Central memory CD8-positive, alpha-beta T cell (primary cell): ENCODE measurements around the gene KCNQ1OT1.

ENCODE experiments used
- ATAC-seq: fragments of 150-1000 bp; cut with Tn5 transposase; replicated peaks from 2 replicates; pipeline ENCODE4 v1.10.0; 2022; ENCODE audit warnings: mild to moderate bottlenecking, moderate FRiP score, moderate number of reproducible peaks; ENCODE audit not compliant: poor library complexity, severe bottlenecking; ENCODE audit errors: extremely low read depth
- DNase-seq, 2 donors: peaks; one replicate each; pipeline ENCODE4 v3.0.0; 2021; ENCODE audit warnings: low spot score in 2 of 2
- H3K27ac Mint-ChIP-seq: one replicate; pipeline ENCODE4 v1.8.0; 2022; ENCODE audit warnings: low read depth, mild to moderate bottlenecking, moderate library complexity, mixed read lengths
- H3K27me3 Mint-ChIP-seq: one replicate; pipeline ENCODE4 v1.8.0; 2022; ENCODE audit warnings: mixed read lengths
- H3K36me3 Mint-ChIP-seq: one replicate; pipeline ENCODE4 v1.8.0; 2022; ENCODE audit warnings: mild to moderate bottlenecking, moderate library complexity, mixed read lengths; ENCODE audit not compliant: insufficient read depth
- H3K4me1 Mint-ChIP-seq: one replicate; pipeline ENCODE4 v1.8.0; 2022; ENCODE audit warnings: mixed read lengths
- H3K4me3 Mint-ChIP-seq: one replicate; pipeline ENCODE4 v1.8.0; 2022; ENCODE audit warnings: mild to moderate bottlenecking, moderate library complexity, mixed read lengths
- H3K9me3 Mint-ChIP-seq: one replicate; pipeline ENCODE4 v1.8.0; 2022; ENCODE audit warnings: mixed read lengths

Gene KCNQ1OT1

GRCh38 chr11:2574043-2574552 lies 125.7 kb downstream of the KCNQ1OT1 start:
- peaks cover 3% of the 10 kb centered on the region for H3K36me3 Mint-ChIP-seq
- no peaks in the 10 kb centered on the region for H3K27me3 Mint-ChIP-seq
- DNase-seq (no peak), ATAC-seq (no peak)
- H3K9me3 Mint-ChIP-seq, result no peaks in the 10 kb centered on the region
- no peak overlapping the region for H3K4me3 Mint-ChIP-seq
- H3K4me1 Mint-ChIP-seq, result no peaks in the 10 kb centered on the region
- H3K27ac Mint-ChIP-seq, result no peak overlapping the region

DNA sequence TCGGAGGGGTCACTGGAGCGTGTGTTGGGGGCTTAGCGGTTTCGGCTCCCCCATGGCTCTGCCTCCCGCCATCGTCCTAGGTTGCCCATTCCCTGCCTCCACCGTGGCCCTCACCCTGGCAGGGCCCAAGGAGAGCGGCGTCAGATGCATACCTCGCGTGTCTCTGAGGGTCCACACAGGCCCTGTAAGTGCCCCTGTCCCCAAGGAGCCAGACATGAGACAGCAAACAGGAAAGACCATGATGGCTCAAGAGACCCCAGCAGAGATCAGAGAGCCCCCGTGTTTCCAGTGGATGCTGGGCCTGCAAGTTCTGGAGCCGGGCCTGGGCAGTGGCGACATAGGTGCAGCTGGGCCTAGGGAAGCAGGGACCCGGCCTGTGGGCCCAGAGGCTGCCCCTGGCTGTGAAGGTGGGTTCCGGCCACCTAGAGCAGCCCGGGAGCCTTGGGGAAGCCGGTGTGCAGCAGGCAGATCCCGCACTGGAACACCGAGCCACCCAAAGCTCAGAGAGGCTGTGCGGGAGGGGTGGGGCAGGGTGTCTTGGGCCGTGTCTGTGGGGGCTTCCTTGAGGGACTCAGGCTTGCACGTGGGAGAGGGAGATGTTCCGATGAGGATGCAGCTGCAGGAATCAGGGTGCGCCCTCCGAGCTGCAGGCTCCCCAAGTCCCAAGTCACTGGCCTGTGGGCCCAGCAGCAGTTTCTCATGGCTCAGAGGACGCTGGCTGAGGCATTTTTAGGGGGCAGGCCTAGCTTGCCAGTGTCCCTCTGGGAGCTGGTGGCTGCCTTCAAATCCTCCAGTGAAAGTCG lies 126.4 kb downstream of the KCNQ1OT1 start:
- H3K9me3 Mint-ChIP-seq, result no peaks in the 10 kb centered on the region
- no peaks in the 10 kb centered on the region for H3K27me3 Mint-ChIP-seq
- H3K36me3 Mint-ChIP-seq, result peaks cover 3% of the 10 kb centered on the region
- no peaks in the 10 kb centered on the region for H3K4me1 Mint-ChIP-seq
- no peak for DNase-seq
- H3K27ac Mint-ChIP-seq, result no peak overlapping the region
- no peak for ATAC-seq
- no peak overlapping the region for H3K4me3 Mint-ChIP-seq

DNA sequence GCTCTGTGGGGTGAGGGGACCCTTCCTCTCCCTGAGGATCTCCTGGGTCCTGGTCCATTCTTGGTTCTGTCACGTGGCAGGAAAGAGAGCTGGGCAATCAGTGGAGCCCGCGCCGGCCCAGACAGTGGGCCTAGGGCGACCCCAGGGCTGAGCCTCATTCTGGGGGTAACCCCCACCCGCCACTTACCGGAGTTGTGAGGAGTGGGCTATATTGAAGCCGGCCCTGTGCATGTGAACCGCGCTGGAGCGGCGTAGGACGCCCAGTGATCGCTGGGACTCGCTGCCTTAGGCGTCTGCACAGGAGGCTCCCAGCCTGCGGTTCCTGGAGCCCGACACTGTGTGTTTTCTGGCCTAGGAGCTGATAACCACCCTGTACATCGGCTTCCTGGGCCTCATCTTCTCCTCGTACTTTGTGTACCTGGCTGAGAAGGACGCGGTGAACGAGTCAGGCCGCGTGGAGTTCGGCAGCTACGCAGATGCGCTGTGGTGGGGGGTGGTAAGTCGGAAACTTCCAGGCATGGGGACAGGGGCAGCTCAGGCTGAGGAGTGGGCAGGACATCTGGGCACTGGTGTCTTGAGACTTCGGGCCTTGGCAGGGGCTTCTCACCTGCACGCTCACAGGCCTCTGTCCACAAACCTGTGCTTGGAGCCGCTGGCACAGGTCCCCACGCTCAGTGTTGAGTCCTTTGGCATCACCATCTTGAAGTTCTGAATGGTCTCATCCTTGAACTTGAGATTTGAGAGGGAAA lies 127.1 kb downstream of the KCNQ1OT1 start:
- ATAC-seq (no peak), DNase-seq (no peak)
- Mint-ChIP-seq H3K4me1 (no peaks in the 10 kb centered on the region), H3K9me3 (no peaks in the 10 kb centered on the region), H3K27ac (no peak overlapping the region), H3K36me3 (peaks cover 3% of the 10 kb centered on the region), H3K27me3 (no peaks in the 10 kb centered on the region), H3K4me3 (no peak overlapping the region)

- peaks cover 3% of the 10 kb centered on the region for H3K36me3 Mint-ChIP-seq
- H3K9me3 Mint-ChIP-seq, result no peaks in the 10 kb centered on the region
Measured at GRCh38 chr11:2571598-2572281, 128.1 kb downstream of the KCNQ1OT1 start.

DNA sequence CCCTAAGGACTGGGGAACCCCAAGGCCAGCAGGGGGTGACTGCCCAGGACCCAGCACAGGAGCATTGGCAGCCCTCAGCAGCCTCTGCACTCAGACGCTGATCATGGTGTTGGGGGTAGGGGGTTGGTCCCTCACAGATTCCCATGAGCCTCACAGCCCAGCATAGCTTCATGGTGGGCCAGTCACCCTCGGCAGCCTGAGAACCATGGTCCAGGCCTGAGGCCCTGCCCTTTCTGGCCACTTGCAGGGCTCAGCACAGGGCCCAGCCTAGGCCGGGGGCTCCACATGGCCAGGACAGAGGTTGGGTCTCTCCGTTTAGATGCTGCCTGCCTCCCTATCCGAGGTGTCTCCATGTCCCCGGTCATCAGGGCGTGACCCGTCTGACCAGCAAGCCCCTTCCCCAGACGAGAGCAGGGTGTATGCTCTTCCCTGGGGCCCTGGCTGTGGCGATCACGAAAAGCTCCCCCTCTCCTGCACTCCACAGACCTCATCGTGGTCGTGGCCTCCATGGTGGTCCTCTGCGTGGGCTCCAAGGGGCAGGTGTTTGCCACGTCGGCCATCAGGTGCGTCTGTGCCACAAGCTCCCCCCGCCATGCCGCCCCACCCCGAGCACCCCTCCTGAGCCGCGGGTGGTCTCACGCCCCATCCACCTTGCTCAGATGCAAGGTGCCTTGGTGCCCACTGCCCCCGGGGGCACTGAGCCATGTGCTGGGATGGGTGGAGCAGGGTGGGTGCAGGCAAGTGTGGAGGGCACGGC lies 128.8 kb downstream of the KCNQ1OT1 start:
- no peak for ATAC-seq
- Mint-ChIP-seq H3K27me3 (no peaks in the 10 kb centered on the region), H3K36me3 (peaks cover 3% of the 10 kb centered on the region), H3K4me1 (no peaks in the 10 kb centered on the region), H3K9me3 (no peaks in the 10 kb centered on the region), H3K4me3 (no peak overlapping the region), H3K27ac (no peak overlapping the region)
- DNase-seq, result no peak

More at GRCh38 chr11:2571598-2572281, 128.1 kb downstream of the KCNQ1OT1 start:
- no peak for ATAC-seq
- no peak for DNase-seq
- Mint-ChIP-seq H3K27ac (no peak overlapping the region), H3K4me1 (no peaks in the 10 kb centered on the region), H3K27me3 (no peaks in the 10 kb centered on the region), H3K4me3 (no peak overlapping the region)

DNA sequence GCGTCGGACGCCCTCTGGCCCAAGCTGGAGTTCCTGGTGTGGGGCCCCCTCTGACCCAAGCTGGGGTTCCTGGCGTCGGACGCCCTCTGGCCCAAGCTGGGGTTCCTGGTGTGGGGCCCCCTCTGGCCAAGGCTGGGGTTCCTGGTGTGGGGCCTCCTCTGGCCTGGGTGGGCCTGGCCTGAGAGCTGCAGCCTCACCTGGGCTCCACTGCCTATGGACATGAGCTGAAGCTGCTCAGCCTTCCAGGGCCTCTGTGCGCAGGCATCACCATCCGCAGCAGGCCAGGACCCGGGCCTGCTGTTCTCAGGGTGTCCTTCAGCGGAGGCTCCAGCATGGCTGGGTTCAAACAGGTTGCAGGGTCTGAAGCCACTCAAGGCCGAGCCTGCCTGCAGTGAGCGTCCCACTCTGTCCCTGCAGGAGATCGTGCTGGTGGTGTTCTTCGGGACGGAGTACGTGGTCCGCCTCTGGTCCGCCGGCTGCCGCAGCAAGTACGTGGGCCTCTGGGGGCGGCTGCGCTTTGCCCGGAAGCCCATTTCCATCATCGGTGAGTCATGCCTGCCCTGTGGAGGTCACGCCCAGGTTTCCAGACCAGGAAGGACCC lies 129.5 kb downstream of the KCNQ1OT1 start:
- H3K4me1 Mint-ChIP-seq, result no peaks in the 10 kb centered on the region
- H3K36me3 Mint-ChIP-seq, result peaks cover 3% of the 10 kb centered on the region
- H3K4me3 Mint-ChIP-seq, result no peak overlapping the region

DNA sequence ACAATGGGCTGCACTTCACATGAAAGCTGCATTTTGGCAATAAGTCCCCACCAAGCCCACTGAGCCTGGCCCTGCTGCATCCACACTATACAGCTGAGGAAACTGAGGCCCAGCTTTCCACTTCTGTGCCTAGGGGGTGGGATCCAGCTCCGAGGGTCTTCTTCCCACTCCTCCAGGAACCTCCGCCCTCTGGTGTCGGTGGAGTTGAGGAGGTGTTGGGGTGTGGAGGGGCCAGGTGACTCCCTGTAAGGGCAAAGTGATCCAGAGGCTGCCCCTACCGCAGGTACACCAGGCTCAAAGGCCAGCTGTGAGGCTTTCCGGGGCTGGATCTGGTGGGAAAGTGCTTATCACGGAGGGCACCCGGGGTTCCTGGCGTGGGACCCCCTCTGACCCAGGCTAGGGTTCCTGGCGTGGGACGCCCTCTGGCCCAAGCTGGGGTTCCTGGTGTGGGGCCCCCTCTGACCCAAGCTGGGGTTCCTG lies 130.0 kb downstream of the KCNQ1OT1 start:
- no peak overlapping the region for H3K4me3 Mint-ChIP-seq
- peaks cover 3% of the 10 kb centered on the region for H3K36me3 Mint-ChIP-seq
- ATAC-seq, result no peak
- DNase-seq, result no peak
- no peak overlapping the region for H3K27ac Mint-ChIP-seq
- no peaks in the 10 kb centered on the region for H3K4me1 Mint-ChIP-seq
- no peaks in the 10 kb centered on the region for H3K9me3 Mint-ChIP-seq
- H3K27me3 Mint-ChIP-seq, result no peaks in the 10 kb centered on the region

More for the DNA sequence above, 129.5 kb downstream of the KCNQ1OT1 start:
- H3K9me3 Mint-ChIP-seq, result no peaks in the 10 kb centered on the region
- no peaks in the 10 kb centered on the region for H3K27me3 Mint-ChIP-seq
- ATAC-seq, result no peak
- no peak for DNase-seq
- no peak overlapping the region for H3K27ac Mint-ChIP-seq

GRCh38 chr11:2569321-2569721 lies 130.5 kb downstream of the KCNQ1OT1 start:
- Mint-ChIP-seq H3K36me3 (peaks cover 3% of the 10 kb centered on the region), H3K27me3 (no peaks in the 10 kb centered on the region), H3K4me3 (no peak overlapping the region), H3K27ac (no peak overlapping the region), H3K9me3 (no peaks in the 10 kb centered on the region), H3K4me1 (no peaks in the 10 kb centered on the region)
- no peak for ATAC-seq
- DNase-seq, result no peak

- Mint-ChIP-seq H3K4me1 (no peaks in the 10 kb centered on the region), H3K4me3 (no peak overlapping the region), H3K27me3 (no peaks in the 10 kb centered on the region), H3K36me3 (peaks cover 3% of the 10 kb centered on the region), H3K27ac (no peak overlapping the region), H3K9me3 (no peaks in the 10 kb centered on the region)
- ATAC-seq (no peak), DNase-seq (no peak)
Measured at GRCh38 chr11:2567026-2567671, 132.6 kb downstream of the KCNQ1OT1 start.

- no peak overlapping the region for H3K4me3 Mint-ChIP-seq
- no peaks in the 10 kb centered on the region for H3K27me3 Mint-ChIP-seq
- no peaks in the 10 kb centered on the region for H3K4me1 Mint-ChIP-seq
- H3K36me3 Mint-ChIP-seq, result peaks cover 3% of the 10 kb centered on the region
- ATAC-seq (no peak), DNase-seq (no peak)
- no peak overlapping the region for H3K27ac Mint-ChIP-seq
- no peaks in the 10 kb centered on the region for H3K9me3 Mint-ChIP-seq
Measured at GRCh38 chr11:2566223-2567025, 133.4 kb downstream of the KCNQ1OT1 start.
